GOT3 (cell line): Measurements from ENCODE around the gene AKR1A1.
"Not testable (repeated sequence)": the region's sequence is repeated elsewhere in the genome, so short reads cannot be mapped to it uniquely, and the experiment has no call there.

Experiments
- DNase-seq: peaks from one replicate; lab custom pipeline; 2025; ENCODE audit warnings: mixed read lengths; lab: John Stamatoyannopoulos, UW

AKR1A1 gene

DNA sequence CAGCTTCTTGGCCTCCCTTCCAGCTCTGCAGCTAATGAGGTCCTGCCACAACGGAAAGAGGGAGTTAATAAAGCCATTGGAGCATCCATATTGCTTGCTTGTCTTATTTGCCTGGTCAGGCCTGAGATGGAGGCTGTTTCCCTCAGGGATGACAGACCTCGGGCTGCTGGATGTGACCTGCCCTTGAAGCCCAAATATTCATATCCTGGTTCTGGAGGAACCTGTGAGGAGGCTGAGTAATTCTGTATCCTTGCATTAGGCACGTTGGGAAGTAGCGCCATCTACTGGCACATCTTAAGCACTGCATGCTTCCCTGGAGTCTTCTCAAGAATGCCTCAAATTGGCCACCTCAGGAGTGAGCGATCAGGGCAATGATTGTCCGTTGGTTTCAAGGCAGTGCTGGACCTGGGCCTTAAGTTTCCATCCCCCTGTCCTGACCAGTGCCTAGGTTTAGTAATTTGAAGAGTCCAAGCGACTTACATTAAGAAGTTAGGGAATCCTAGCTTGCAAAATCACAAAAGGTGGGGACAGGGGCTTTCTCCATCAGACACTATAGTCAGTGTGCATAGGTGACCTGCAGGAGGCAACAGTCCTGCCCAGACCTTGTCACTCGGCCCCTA is 19.4 kb downstream of the AKR1A1 start:
- DNase-seq = peak; percentile 14

- DNase-seq = no peak
Observed at GRCh38 chr1:45570631-45571030, 20.0 kb downstream of the AKR1A1 start.

DNA sequence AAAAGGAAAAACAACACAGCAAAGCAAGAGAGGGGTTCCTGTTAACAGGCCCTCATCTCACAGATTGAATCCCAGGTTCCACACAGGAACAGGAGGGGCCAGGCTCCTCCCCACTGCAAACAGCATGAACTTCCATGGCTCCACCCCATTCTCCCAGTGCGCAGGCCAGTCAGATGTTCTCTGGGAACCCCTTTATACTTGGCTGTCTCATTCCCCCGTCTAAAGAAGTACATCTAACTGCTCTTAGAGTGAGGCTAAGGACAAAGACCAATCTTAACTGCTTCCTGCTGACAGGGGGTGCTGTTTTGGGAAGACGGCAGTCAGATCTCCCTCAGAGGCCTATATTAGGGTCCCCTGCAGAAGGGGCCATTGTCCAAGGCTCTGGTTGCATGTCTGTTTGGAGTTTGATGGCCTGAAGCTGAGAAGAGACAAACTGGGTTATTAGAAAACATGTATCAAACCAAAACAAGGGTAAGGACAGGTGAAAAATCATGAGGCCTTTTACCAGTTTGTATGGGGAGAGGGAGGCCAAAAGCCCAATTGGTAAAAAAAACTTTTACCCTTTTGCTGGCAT is 22.7 kb downstream of the AKR1A1 start:
- DNase-seq = no peak

DNA sequence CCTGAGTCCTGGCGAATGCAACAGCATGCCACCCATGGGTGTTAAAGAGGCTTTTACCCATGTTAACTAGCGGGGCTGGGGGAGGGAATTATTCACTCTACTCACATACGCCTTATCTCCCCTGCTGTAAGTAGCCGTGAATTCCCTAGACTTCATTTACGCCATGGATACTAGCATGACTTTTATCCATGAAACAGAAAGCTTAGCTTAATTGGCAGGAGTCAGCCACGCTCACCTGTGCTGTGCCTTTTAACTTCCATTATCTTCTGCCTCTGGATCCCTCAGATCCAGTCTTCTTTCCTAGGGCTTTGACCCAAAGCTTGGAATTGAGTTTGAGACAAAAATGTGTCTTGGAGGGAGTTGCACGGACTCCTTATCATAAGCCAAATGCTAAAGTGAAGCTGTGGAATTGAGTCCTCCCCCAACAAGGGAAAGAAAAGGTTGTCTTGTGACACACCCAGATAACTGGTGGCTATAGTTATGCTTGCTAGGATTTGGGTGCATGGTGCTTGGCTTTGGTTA is 23.5 kb downstream of the AKR1A1 start:
- no peak for DNase-seq

DNA sequence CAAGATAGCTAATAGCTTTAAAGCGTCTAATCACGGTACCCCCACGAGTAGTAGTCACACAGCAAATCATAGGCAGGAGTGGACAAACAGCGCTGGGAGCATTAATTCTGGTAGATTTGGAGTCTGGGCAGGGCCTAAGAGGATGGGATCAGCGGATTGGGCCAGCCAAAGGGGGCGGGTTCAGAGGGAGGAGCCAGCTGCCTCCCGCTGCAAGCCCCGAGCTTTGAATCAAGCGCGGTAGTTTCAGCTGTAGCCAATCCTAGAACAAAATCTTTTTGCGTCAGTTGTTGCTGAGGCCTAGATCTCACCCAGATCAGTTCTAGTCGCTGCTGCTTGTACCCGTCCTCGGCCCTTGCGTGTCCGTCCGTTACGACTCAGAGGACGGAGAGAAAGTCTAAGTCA is 32.6 kb downstream of the AKR1A1 start:
- DNase-seq = peak; percentile 82

DNA sequence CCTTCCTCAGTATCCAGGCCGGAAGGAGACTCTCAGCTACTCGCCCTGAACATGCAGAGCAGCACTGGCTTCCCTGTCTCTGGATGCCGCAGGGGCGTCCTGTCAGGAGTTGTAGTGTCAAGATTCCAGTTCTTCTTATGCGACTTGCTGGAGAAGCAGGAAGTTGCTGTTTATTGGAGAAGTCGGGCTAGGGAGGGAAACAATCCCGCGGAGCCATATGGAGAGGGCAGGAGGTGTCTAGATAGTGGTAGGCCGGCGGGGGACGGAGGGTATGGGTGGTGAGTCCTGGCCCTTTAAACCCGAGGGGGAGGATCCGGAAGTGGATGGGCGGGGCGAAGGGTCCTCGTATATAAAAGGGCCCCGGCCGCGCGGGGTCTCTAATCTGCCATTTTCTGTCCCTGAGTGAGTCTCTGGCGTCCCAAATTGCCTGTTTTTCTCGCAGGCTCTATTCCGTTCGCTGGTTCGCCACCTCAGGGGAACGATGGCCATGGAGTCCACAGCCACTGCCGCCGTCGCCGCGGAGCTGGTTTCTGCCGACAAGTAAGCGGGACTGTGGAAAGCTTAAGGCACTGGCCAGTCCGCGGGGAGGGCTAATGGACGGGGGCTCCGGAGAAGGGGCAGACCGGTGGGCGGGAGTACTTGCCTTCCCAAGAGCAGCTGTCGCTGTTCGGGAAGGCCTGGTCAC is 33.2 kb downstream of the AKR1A1 start, which contains the start of gene NASP:
NASP (plus strand) TSS at position 376 of the 685 bp plus-strand sequence; CDS start at position 482, 106 bp downstream.
- DNase-seq = peak; percentile 73

DNA sequence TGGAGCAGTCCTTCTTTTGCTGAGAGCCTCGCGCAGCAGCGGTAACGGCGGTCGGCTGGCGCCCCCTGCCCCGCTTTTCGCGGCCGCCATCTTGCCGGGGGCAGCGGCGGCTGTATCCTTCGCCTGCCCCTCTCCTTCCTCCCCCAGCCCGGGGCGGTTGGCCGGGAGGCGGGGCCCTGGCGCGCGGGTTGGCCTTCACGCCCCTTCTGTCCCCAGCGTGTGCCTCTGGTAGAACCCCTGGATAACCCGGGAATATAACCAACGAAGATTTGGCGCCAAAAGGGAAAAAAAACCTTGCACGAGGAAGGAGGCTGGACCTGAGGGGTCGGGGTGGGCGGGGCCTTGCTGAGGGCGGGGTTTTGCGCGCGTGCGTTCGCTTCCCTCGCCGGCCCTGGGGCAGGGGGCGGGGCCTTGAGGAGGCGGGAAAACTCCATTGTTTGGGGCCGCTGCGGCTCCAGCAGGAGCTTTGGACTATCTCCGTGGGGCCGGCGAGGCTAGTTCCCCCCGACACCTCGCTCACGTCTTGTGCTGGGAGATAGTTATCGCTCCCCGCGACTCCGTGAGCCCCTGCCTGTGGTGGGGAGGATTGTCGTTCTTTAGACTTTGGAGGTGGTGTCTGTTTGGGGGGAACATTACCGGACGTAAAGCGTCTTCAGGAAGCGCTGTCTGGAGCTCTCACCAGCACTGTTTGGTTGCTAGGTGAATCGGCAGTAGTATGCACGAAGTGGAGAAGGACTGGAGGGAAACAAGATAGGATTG is 33.9 kb downstream of the AKR1A1 start:
- DNase-seq = peak; percentile 74

GRCh38 chr1:45585110-45585426 is 34.4 kb downstream of the AKR1A1 start:
- DNase-seq = no peak

- DNase-seq = no peak
Observed at GRCh38 chr1:45585496-45586075, 35.0 kb downstream of the AKR1A1 start.

DNA sequence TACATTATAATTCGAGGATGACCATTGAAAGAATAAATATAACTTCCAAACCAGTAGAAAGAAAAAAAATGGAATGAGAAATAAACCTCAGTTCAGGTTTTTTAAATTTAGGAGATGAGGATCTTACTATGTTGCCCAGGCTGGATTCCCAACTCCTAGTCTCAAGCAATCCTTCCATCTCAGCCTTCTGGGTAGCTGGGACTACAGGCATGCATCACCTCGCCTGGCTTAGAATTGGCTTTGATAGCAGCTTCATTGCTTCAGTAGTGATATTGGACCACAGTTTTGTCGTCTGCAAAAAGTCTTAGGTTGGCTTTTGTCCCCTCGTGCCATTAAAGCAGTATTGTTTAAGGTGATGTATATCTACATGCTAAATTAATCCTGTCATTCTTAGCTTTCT is 36.1 kb downstream of the AKR1A1 start:
- DNase-seq = no peak

DNA sequence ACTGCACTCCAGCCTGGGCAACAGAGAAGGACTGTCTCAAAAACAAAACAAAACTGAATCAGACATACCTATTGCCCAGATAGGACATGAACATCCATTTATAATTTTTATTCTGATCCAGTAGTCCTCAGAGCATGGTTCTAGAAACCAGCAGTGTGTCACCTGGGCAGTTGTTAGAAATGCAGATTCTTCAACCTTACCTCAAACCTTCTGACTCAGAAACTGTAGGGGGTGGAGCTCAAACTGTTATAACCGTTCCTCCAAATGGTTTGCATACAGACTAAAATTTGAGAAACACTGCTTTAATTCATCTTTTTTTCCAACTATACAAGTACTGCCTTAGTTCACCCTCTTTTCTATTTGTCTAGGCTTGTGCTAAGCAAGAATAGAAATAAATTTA is 39.2 kb downstream of the AKR1A1 start:
- DNase-seq = no peak

DNA sequence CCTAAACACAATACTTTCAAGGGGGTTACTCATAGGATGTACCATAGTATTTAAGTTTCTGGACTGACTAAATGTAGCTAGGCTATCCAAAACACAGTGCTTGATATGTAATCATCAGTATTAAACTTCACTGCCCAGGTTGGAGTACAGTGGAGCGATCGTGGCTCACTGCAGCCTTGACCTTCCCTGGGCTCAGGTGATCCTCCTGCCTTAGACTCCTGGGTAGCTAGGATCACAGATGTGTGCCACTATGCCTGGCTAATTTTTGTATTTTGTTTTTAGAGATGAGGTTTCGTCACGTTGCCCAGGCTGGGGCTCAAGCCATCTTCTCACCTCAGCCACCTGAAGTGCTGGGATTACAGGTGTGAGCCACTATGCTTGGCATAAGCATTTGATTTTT is 43.8 kb downstream of the AKR1A1 start:
- no peak for DNase-seq

GRCh38 chr1:45596765-45597164 is 46.1 kb downstream of the AKR1A1 start:
- DNase-seq = not testable (repeated sequence)

GRCh38 chr1:45604239-45604638 is 53.6 kb downstream of the AKR1A1 start:
- DNase-seq = no peak

- no peak for DNase-seq
Observed at GRCh38 chr1:45607404-45608074, 56.9 kb downstream of the AKR1A1 start.

- no peak for DNase-seq
Observed at GRCh38 chr1:45608175-45609156, 57.8 kb downstream of the AKR1A1 start.

GRCh38 chr1:45610589-45611226 is 60.1 kb downstream of the AKR1A1 start:
- DNase-seq = no peak

- DNase-seq = no peak
Observed at GRCh38 chr1:45612941-45613579, 62.4 kb downstream of the AKR1A1 start.

DNA sequence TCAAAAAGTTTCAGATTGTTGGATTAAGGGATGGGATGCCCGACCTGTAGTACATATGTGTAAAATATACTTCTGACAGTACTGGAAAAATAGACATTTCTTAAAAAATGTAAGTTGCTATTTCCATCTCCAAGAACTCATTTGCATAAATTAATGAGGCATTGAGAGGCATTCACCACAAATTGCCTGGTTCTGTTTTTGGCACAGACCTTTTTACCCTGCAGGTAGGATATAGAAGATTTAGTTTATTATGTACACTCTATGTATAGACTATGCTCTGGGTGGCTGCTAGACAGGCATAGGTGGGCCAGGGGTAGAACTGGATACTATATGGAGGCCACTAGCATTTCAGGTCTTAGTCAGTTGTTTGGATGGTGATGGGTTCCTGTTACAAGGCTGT is 65.3 kb downstream of the AKR1A1 start:
- no peak for DNase-seq
